Kidney (tissue), 14 donors: ENCODE data around the gene PDC. TPM values are rescaled to one million over a fixed set of nuclear protein-coding genes. Genes with fewer than 3 reads are reported as not detected.

Experiments
- DNase-seq, 5 donors: peaks; one replicate each; pipeline ENCODE4 v3.0.0-alpha.2; 2013 to 2020
- FAIRE-seq: peaks from 2 replicates; lab custom pipeline; 2012; peaks lifted over from hg19 to GRCh38; lab: Jason Lieb, UNC
- H3K27ac ChIP-seq, 2 donors: one replicate each; pipeline ENCODE4 v1.7.0; 2013; ENCODE audit warnings: low read depth in 2 of 2, low read length in 2 of 2, inconsistent platforms in 1 of 2
- H3K27me3 ChIP-seq: one replicate; pipeline ENCODE4 v1.7.1; 2013; ENCODE audit warnings: low read length, inconsistent platforms; ENCODE audit not compliant: control insufficient read depth, insufficient read depth
- H3K36me3 ChIP-seq, 3 donors: one replicate each; pipeline versions ENCODE4 v1.7.0 to v1.7.1; 2013; ENCODE audit warnings: low read length in 3 of 3, control low read depth in 1 of 3, inconsistent platforms in 1 of 3; ENCODE audit not compliant: insufficient read depth in 3 of 3, control insufficient read depth in 2 of 3
- H3K4me1 ChIP-seq, 3 donors: one replicate each; pipeline versions ENCODE4 v1.7.0 to v1.7.1; 2013; ENCODE audit warnings: low read length in 3 of 3, inconsistent platforms in 1 of 3, low read depth in 1 of 3; ENCODE audit not compliant: control insufficient read depth in 2 of 3, insufficient read depth in 2 of 3
- H3K4me3 ChIP-seq, 3 donors: one replicate each; pipeline versions ENCODE4 v1.7.0 to v1.8.1; 2013; ENCODE audit warnings: low read length in 3 of 3, control low read depth in 1 of 3, inconsistent platforms in 1 of 3
- H3K9ac ChIP-seq, 3 donors: one replicate each; pipeline versions ENCODE4 v1.7.0 to v1.7.1; 2013; ENCODE audit warnings: low read length in 3 of 3, control low read depth in 1 of 3, inconsistent platforms in 1 of 3
- H3K9me3 ChIP-seq, 3 donors: one replicate each; pipeline versions ENCODE4 v1.7.0 to v1.7.1; 2013; ENCODE audit warnings: low read length in 3 of 3, control low read depth in 1 of 3, inconsistent platforms in 1 of 3; ENCODE audit not compliant: control insufficient read depth in 2 of 3, insufficient read depth in 1 of 3
- intact Hi-C: fragments of 100-400 bp; cut with DNase I; formaldehyde crosslinking; loops from one replicate; pipeline ENCODE4 v1.11.1; 2022
- polyA plus RNA-seq: library from polyadenylated mRNA; stranded (reverse); fragments of 350-450 nt; fragmentation: Illumina TruSeq; extraction: RNeasy Lipid Tissue Mini Kit (QIAGEN cat#74804); gene quantifications from one replicate; pipeline ENCODE4 v1.2.3, GENCODE V29; 2014; ENCODE audit warnings: low read depth, low replicate concordance; ENCODE audit not compliant: insufficient read depth
- total RNA-seq: library from RNA; stranded (reverse); fragmentation: NEBNext Ultra II Directional; extraction: Animal tissue kit (Norgen Biotek cat#: 25700); gene quantifications from one replicate; pipeline ENCODE4 v1.2.1, GENCODE V29; 2021
- TF ChIP-seq, protein P1 (sequence below): IDR thresholded peaks from 3 replicates; pipeline ENCODE4 v1.5.1; 2012; ENCODE audit warnings: mild to moderate bottlenecking, moderate library complexity, borderline replicate concordance; ENCODE audit not compliant: insufficient read depth; ENCODE audit errors: extremely low read depth
- donor health status: control.
- donor health status: control.
- donor health status: control.
- donor health status: control.
- donor health status: control.
- donor health status: DM: yes; HTN: yes; CAD: no.
- donor health status: Normal renal cell carcinoma (clear cell type).

PDC gene
- total and polyA plus RNA-seq, 2 donors from 2014 or later, result not detected

DNA sequence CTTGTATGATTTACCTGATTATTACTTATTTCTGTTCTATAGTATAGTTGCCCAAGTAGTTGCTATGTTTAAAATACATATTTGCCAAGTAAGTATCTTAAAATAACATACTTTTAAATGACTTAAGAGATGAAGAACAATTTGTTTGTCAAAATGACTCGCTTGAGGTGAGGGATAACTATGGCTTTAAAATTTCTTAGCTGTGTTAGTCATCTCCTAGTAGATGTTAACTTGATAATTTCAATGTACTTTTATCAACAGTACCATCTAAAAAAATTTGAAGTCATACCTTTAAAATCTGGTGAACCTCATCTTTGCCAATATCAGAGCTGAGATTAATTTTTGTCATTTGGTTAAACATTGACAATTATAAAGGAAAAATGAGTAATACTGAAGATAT is 47.6 kb downstream of the PDC start:
- no peak for FAIRE-seq
- intact Hi-C loops, result no loop called here

DNA sequence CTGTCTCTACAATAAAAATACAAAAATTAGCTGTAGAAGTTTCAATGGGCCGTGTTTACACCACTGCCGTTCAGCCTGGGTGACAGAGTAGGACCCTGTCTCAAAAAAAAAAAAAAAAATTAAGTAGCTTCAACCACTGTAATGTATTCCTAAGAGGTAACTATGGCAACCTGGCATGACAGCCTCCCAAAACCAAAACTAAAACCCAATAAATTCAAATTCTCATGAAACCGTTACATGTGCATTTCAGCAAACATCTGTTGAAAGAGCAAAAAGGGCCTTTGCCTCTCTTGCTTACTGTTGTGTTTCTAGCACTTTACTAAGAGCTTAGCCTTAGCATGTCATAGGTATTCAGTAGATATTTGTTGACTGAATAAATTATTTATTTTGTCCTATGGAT is 51.8 kb downstream of the PDC start:
- H3K4me1 ChIP-seq, result no peaks in the 10 kb centered on the region
- no peak overlapping the region for H3K9ac ChIP-seq
- H3K36me3 ChIP-seq, result peaks cover 4 to 19% (median 4%) of the 10 kb centered on the region in 3 donors
- DNase-seq (no peak), FAIRE-seq (no peak)
- TF ChIP-seq, protein P1, sequence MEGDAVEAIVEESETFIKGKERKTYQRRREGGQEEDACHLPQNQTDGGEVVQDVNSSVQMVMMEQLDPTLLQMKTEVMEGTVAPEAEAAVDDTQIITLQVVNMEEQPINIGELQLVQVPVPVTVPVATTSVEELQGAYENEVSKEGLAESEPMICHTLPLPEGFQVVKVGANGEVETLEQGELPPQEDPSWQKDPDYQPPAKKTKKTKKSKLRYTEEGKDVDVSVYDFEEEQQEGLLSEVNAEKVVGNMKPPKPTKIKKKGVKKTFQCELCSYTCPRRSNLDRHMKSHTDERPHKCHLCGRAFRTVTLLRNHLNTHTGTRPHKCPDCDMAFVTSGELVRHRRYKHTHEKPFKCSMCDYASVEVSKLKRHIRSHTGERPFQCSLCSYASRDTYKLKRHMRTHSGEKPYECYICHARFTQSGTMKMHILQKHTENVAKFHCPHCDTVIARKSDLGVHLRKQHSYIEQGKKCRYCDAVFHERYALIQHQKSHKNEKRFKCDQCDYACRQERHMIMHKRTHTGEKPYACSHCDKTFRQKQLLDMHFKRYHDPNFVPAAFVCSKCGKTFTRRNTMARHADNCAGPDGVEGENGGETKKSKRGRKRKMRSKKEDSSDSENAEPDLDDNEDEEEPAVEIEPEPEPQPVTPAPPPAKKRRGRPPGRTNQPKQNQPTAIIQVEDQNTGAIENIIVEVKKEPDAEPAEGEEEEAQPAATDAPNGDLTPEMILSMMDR, result no peak
- H3K27ac ChIP-seq, result no peak overlapping the region
- H3K4me3 ChIP-seq, result no peak overlapping the region
- intact Hi-C loops, result no loop called here
- H3K27me3 ChIP-seq, result no peaks in the 10 kb centered on the region
- no peaks in the 10 kb centered on the region for H3K9me3 ChIP-seq

More for the DNA sequence above, 47.6 kb downstream of the PDC start:
- H3K4me3 ChIP-seq, result no peak overlapping the region
- no peaks in the 10 kb centered on the region for H3K4me1 ChIP-seq
- no peaks in the 10 kb centered on the region for H3K27me3 ChIP-seq
- H3K9ac ChIP-seq, result no peak overlapping the region
- H3K9me3 ChIP-seq, result no peaks in the 10 kb centered on the region
- TF ChIP-seq, protein P1, result no peak
- DNase-seq, result no peak
- peaks cover 0 to 7% (median 2%) of the 10 kb centered on the region in 3 donors for H3K36me3 ChIP-seq
- no peak overlapping the region for H3K27ac ChIP-seq

DNA sequence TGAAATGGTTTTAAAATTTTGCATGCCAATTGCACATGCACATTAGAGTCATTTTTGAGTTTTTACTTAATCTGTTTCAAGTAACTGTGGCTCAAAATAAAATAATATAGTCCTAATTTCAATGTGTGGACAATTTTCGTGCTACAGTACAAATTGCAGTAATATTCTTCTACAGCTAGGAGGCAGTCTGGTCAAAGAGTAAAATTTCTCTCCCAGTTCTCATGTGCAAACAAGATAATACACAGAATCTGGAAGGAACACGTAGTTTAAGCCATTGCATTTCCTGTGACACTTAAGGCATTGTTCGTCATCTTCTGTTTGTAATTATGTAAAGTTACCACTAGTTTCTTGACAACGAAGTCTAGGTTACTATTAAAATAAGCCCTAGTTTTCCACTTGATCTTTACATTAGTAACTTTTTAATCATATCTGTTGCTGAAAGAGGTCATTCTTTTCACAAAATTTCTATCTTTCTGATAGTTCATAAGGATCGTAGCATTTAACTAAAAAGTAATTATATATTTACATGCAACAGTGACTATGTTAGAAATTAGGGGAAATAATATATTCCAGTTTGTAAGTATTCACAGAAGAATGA is 56.4 kb downstream of the PDC start:
- DNase-seq (peak in 2 of 5 donors; percentile 17 to 47), FAIRE-seq (no peak)
- H3K9ac ChIP-seq, result no peak overlapping the region
- H3K36me3 ChIP-seq, result peaks cover 4 to 17% (median 8%) of the 10 kb centered on the region in 3 donors
- H3K9me3 ChIP-seq, result no peaks in the 10 kb centered on the region
- no peaks in the 10 kb centered on the region for H3K4me1 ChIP-seq
- TF ChIP-seq, protein P1, result peak; percentile 43
- H3K27me3 ChIP-seq, result no peaks in the 10 kb centered on the region
- intact Hi-C loops, result no loop called here
- H3K4me3 ChIP-seq, result no peak overlapping the region
- no peak overlapping the region for H3K27ac ChIP-seq
